PC-9 (cell line): ENCODE data around the gene TMEM176B.

Experiments used
- CTCF ChIP-seq: fragments of 200-600 bp; sonication (generic); conservative IDR thresholded peaks from 2 replicates; pipeline ENCODE4 v1.6.1; 2017; ENCODE audit warnings: mixed run types, antibody characterized with exemption, mild to moderate bottlenecking, moderate library complexity
- EZH2 ChIP-seq: fragments of 200-600 bp; sonication (generic); IDR thresholded peaks from 2 replicates; pipeline ENCODE4 v1.8.0; 2017; ENCODE audit warnings: antibody characterized with exemption, low read depth

GRCh38 chr7:150848561-150849115 lies 48.5 kb upstream of the TMEM176B start:
- no peak for TF ChIP-seq CTCF
- TF ChIP-seq EZH2 = no peak
